Measurements from ENCODE around the gene DNM1L.

Gene DNM1L

DNA sequence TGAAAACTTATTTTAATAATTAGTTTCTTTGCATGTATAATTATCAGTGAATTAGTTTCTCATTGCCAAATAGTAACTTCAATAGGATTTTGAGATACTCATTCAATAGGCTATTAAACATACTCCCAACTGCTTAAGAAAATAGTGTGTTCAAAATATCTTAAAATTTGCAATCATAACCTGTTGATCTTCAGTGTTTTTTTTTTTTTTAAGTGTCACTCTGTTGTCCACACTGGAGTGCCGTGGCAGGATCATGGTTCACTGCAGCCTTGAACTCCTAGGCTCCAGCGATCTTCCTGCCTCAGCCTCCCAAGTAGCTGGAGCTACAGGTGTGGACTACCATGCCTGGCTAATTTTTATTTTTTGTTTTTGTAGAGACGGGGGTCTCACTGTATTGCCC is 78.1 kb downstream of the DNM1L start:
- DNase-seq = no peak

- peak in 1 of 2 donors; percentile 73 for DNase-seq
These were observed 82.6 kb downstream of the DNM1L start for GRCh38 chr12:32761716-32762115.

DNA sequence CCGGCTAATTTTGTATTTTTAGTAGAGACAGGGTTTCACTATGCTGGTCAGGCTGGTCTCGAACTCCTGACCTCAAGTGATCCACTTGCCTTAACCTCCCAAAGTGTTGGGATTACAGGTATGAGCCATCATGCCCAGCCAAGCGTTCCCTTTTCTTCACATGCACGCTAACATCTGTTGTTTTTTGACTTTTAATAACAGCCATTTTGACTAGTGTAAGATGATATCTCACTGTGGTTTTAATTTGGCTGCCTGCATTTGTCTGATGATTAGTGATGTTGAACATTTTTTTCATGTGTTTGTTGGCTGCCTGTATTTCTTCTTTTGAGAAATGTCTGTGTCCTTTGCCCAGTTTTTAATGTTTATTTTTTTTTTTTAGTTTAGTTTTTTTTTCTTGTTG is 86.8 kb downstream of the DNM1L start:
- DNase-seq = no peak

DNA sequence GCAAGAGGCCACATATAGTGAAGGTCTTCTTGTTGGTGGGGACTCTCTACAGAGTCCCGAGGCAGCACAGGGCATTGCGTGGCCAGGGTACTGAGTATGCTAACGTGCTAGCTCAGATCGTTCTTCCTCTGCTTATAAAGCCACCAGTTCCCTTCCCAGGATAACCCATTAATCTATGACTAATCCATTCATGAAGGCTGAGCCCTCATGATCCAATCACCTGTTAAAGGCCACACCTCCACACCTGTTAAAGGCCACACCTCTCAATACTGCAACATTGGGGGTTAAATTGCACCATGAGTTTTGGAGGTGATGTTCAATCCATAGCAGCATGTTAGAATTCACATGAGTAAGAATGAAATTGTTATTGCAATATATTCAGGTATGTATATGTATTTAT is 89.4 kb downstream of the DNM1L start:
- DNase-seq = no peak

- DNase-seq = no peak
These were observed 91.0 kb downstream of the DNM1L start for GRCh38 chr12:32770141-32770540.

- DNase-seq = no peak
These were observed 94.6 kb downstream of the DNM1L start for GRCh38 chr12:32773691-32774090.

DNA sequence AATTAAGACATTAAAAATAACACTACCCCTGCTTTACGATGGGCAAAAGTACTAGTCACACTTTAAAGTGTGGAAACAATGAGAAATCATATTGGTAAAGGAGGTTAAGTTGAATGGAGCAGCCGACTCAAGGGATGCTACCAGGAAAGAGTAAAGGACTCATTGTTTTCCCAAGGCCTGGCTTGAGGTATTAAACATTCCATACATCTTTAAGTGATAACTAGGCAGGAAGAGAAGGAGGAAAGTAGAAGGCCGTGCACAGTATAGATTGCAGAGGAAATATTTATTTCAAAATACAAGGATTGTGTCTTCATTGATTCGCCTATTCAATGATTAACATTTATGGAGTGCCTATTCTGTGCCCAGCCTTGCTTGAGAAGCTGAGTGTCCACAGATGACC is 97.2 kb downstream of the DNM1L start:
- DNase-seq = no peak

- DNase-seq = no peak
These were observed 98.1 kb downstream of the DNM1L start for GRCh38 chr12:32777159-32777558.

DNA sequence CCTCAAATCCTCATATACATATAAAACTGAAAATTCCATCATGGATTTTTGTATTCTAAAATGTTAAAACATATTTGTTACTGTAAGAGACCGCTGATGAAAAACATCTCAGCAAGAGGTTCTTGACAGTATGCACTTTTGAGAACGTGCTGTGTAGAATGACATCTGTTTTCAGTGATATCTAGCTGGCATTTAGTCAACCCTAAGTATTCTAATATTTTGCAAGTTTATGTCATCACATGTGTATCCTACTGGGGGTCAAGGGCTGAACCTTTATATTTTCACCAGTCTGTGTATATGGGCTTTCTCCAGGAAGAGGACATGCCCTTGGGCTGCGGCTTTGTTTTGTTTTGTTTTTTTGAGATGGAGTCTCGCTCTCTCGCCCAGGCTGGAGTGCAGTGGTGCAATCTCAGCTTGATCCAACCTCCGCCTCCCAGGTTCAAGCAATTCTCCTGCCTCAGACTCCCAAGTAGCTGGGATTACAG is 98.6 kb downstream of the DNM1L start:
- no peak for DNase-seq

DNA sequence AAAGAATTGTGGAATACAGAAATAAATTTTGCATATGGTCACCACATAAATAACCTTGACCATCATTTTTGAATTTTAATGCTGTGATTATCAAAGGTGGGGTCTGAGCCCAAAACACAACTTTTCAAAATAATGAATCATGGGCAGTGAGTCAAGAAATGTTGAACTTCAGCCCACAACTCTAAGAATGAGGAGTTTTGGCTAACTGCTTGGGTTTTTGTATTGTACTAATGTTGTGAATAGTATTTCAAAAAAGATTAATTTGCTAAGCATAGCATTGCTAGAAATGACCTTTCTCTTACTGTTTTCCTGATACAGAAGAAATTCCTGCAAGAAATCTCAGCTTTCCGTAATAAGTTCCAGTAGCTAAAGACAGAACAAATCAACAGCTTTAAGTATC is 101.0 kb downstream of the DNM1L start:
- DNase-seq = no peak

DNA sequence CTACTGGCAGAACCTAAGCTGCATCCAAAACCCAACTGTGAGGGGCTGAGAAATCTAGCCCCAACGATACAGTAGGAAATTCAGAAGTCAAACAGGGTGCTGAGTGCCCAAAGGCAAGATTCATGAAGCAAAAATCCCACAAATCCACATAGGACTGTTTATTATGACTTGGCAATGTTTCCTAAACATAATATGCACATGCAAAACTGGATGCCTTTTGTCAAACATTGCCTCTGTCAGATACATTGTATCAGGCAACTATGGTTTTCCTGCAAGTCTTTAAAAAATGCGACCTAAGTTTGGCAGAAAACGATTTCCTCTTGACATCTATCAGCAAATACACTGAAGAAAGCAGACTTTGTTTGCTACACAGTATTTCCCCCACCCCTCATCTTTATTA is 103.9 kb downstream of the DNM1L start:
- no peak for DNase-seq

DNA sequence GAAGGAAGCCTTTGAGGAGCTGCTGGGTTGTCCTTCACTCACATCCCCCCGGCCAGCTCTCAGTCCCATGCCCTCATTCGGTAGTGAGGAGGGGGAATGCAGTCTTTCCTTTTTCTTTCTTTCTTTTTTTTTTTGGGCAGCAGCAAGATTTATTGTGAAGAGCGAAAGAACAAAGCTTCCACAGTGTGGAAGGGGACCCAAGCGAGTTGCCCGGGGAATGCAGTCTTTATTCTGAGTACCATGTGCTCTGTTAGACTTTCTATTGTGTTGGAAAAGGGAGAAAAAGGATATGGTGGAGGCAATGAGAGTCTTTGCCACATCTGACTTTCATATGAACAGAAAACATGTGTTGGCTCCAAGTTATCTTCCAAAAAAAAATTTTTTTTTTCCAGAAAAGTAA is 106.5 kb downstream of the DNM1L start:
- DNase-seq = no peak

- no peak for DNase-seq
These were observed 109.3 kb downstream of the DNM1L start for GRCh38 chr12:32788405-32788804.

DNA sequence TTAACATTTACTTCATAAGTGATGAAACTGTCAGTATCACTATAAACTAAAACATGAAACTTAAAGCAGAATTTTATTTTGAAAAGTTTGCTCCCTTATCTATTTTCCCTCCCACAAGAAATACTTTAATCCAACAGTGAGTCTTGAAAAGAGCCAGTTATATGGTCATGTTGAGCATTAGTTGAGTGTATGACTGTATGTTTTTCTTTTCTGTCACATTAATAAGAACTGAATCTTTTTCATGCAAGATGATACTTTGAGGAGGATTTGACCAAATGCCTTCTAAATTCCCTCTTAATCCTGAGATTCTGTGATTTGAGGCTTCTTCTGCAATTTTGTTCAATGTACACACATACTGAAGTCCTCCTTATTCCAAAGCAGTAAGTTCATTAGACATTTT is 110.3 kb downstream of the DNM1L start:
- DNase-seq = no peak

DNA sequence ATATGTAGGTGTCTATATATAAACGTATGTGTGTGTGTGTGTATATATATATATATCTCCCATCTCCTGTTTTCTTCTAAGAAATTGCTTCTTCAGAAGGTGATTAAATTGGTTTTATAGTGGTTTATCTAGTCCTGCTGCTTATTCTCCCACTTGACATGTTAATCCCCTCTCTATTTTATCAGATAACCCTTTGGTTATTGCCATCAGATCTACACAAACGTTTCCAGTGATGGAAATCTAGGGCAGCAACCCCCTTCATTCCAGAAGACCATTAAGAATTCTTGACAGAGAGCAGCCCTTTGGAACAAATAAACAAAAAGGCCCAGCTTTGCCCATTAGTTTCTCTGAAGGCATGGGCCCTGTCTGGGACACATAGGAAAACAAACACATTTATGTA is 110.8 kb downstream of the DNM1L start:
- DNase-seq = no peak

GRCh38 chr12:32794281-32794680 is 115.2 kb downstream of the DNM1L start:
- no peak for DNase-seq

Measured in bone marrow (tissue), 2 donors.